H1 (cell line): Measurements from ENCODE around the gene AGBL4. TPM values are rescaled to one million over a fixed set of nuclear protein-coding genes. Genes with fewer than 3 reads are reported as not detected.

Experiments used
- CTCF ChIA-PET: fragments of 300-600 bp; sonication (Branson Sonifier 250); formaldehyde crosslinking; loops from one replicate; lab custom pipeline; 2021; ENCODE audit not compliant: partially characterized antibody; lab: Charles Lee
- POLR2A ChIA-PET: fragments of 300-600 bp; sonication (Branson Sonifier 250); formaldehyde crosslinking; loops from one replicate; lab custom pipeline; 2021; ENCODE audit warnings: inconsistent platforms; ENCODE audit not compliant: partially characterized antibody; lab: Charles Lee
- DNase-seq, 2 experiments: peaks; one replicate each; pipeline versions ENCODE4 v3.0.0 to v3.0.0-alpha.2; 2010 to 2022; ENCODE audit warnings: low spot score in 2 of 2, low read depth in 1 of 2, mixed read lengths in 1 of 2
- FAIRE-seq: peaks from 2 replicates; lab custom pipeline; 2011; peaks lifted over from hg19 to GRCh38; lab: Jason Lieb, UNC
- H2AFZ ChIP-seq: 2 replicates; pipeline ENCODE4 v1.8.1; 2012; ENCODE audit warnings: low read length, inconsistent platforms
- H2AK5ac ChIP-seq: 2 replicates; pipeline ENCODE4 v1.6.1; 2013; ENCODE audit warnings: low read depth, low read length
- H2BK120ac ChIP-seq: replicated peaks from 2 replicates; pipeline ENCODE3; 2013; ENCODE audit warnings: low read depth, low read length, inconsistent platforms
- H2BK12ac ChIP-seq: 2 replicates; pipeline ENCODE4 v1.6.1; 2013; ENCODE audit warnings: low read depth, low read length
- H2BK15ac ChIP-seq: 2 replicates; pipeline ENCODE4 v1.6.1; 2013; ENCODE audit warnings: low read length
- H2BK20ac ChIP-seq: 2 replicates; pipeline ENCODE4 v1.6.1; 2013; ENCODE audit warnings: low read length
- H2BK5ac ChIP-seq: 2 replicates; pipeline ENCODE4 v1.6.1; 2013; ENCODE audit warnings: low read depth, low read length
- H3K14ac ChIP-seq: 2 replicates; pipeline ENCODE4 v1.6.1; 2013; ENCODE audit warnings: inconsistent platforms; ENCODE audit not compliant: insufficient read length
- H3K18ac ChIP-seq: 2 replicates; pipeline ENCODE4 v1.6.1; 2013; ENCODE audit warnings: low read length; ENCODE audit errors: extremely low read depth
- H3K23ac ChIP-seq: 2 replicates; pipeline ENCODE4 v1.6.1; 2013; ENCODE audit warnings: inconsistent platforms; ENCODE audit not compliant: insufficient read length
- H3K23me2 ChIP-seq: 2 replicates; pipeline ENCODE4 v1.6.1; 2013; ENCODE audit warnings: low read depth, low read length
- H3K27ac ChIP-seq: 2 replicates; pipeline ENCODE4 v1.6.1; 2011; ENCODE audit warnings: low read depth, low read length, inconsistent platforms
- H3K27me3 ChIP-seq, 4 experiments: replicated peaks in 1 of 4; 1 replicate in 1 of 4; 2 replicates in 3 of 4; pipeline versions ENCODE4 v1.6.1 to v1.8.1; 2011 to 2013; ENCODE audit warnings: low read length in 3 of 4, mild to moderate bottlenecking in 3 of 4, inconsistent platforms in 2 of 4, mixed read lengths in 2 of 4, moderate library complexity in 1 of 4; ENCODE audit not compliant: control insufficient read depth in 3 of 4, insufficient read depth in 3 of 4; ENCODE audit errors: extremely low read depth in 1 of 4
- H3K36me3 ChIP-seq, 4 experiments: 2 replicates each; pipeline versions ENCODE4 v1.6.1 to v1.8.1; 2011 to 2013; ENCODE audit warnings: mild to moderate bottlenecking in 4 of 4, low read length in 3 of 4, moderate library complexity in 2 of 4, control low read depth in 1 of 4, inconsistent platforms in 1 of 4; ENCODE audit not compliant: insufficient read depth in 4 of 4, control insufficient read depth in 2 of 4
- H3K4ac ChIP-seq: replicated peaks from 2 replicates; pipeline ENCODE3; 2013; ENCODE audit warnings: low read length, low read depth, mixed read lengths, inconsistent platforms; ENCODE audit not compliant: insufficient read length
- H3K4me1 ChIP-seq, 4 experiments: replicated peaks in 1 of 4; 1 replicate in 1 of 4; 2 replicates in 3 of 4; pipeline versions ENCODE4 v1.6.1 to v1.8.1; 2011 to 2013; ENCODE audit warnings: low read length in 3 of 4, inconsistent platforms in 2 of 4, mixed read lengths in 1 of 4; ENCODE audit not compliant: insufficient read depth in 4 of 4, control insufficient read depth in 3 of 4
- H3K4me2 ChIP-seq, 2 experiments: 2 replicates each; pipeline versions ENCODE4 v1.6.1 to v1.8.1; 2011 to 2013; ENCODE audit warnings: low read depth in 2 of 2, low read length in 2 of 2, control low read depth in 1 of 2, inconsistent platforms in 1 of 2, mild to moderate bottlenecking in 1 of 2; ENCODE audit not compliant: insufficient read depth in 1 of 2
- H3K4me3 ChIP-seq, 4 experiments: fragments of 200-600, 300-600 bp in 1 of 4; sonication (generic), shearing (Covaris generic), sonication (Bioruptor Twin) in 1 of 4; 2 replicates each; pipeline versions ENCODE4 v1.5.1 to v1.8.1; 2011 to 2016; ENCODE audit warnings: low read length in 4 of 4, low read depth in 3 of 4, control low read depth in 2 of 4, inconsistent platforms in 2 of 4, mild to moderate bottlenecking in 2 of 4, mixed read lengths in 1 of 4, moderate library complexity in 1 of 4; ENCODE audit not compliant: insufficient read depth in 2 of 4; ENCODE audit errors: extremely low read depth in 1 of 4
- H3K56ac ChIP-seq: replicated peaks from 2 replicates; pipeline ENCODE3; 2013; ENCODE audit warnings: low read depth, mild to moderate bottlenecking, mixed read lengths, low read length, inconsistent platforms; ENCODE audit not compliant: insufficient read length
- H3K79me1 ChIP-seq: 2 replicates; pipeline ENCODE4 v1.6.1; 2013; ENCODE audit warnings: low read depth, low read length, control low read depth
- H3K79me2 ChIP-seq, 2 experiments: 2 replicates each; pipeline versions ENCODE4 v1.6.1 to v1.8.1; 2012 to 2013; ENCODE audit warnings: low read length in 2 of 2, mild to moderate bottlenecking in 2 of 2, inconsistent platforms in 1 of 2; ENCODE audit not compliant: insufficient read depth in 2 of 2, control insufficient read depth in 1 of 2
- H3K9ac ChIP-seq, 4 experiments: replicated peaks in 1 of 4; 1 replicate in 1 of 4; 2 replicates in 3 of 4; pipeline versions ENCODE4 v1.6.1 to v1.8.1; 2011 to 2013; ENCODE audit warnings: low read depth in 3 of 4, low read length in 3 of 4, control low read depth in 2 of 4, mild to moderate bottlenecking in 2 of 4, moderate library complexity in 2 of 4, inconsistent platforms in 1 of 4; ENCODE audit errors: extremely low read depth in 1 of 4
- H3K9me3 ChIP-seq, 2 experiments: 2 replicates each; pipeline versions ENCODE4 v1.6.1 to v1.8.1; 2012 to 2013; ENCODE audit warnings: mild to moderate bottlenecking in 2 of 2, moderate library complexity in 2 of 2, control low read depth in 1 of 2, inconsistent platforms in 1 of 2, low read depth in 1 of 2, low read length in 1 of 2, mixed read lengths in 1 of 2; ENCODE audit not compliant: insufficient read depth in 2 of 2
- H4K20me1 ChIP-seq, 2 experiments: replicated peaks in 1 of 2; 2 replicates each; pipeline versions ENCODE3 to v1.8.1; 2011 to 2013; ENCODE audit warnings: inconsistent platforms in 2 of 2, low read length in 2 of 2, mild to moderate bottlenecking in 1 of 2; ENCODE audit not compliant: insufficient read depth in 2 of 2, control insufficient read depth in 1 of 2
- H4K5ac ChIP-seq: 2 replicates; pipeline ENCODE4 v1.6.1; 2013; ENCODE audit warnings: low read length, low read depth, mixed read lengths, inconsistent platforms; ENCODE audit not compliant: insufficient read length
- H4K8ac ChIP-seq: 2 replicates; pipeline ENCODE4 v1.8.0; 2013; ENCODE audit warnings: mild to moderate bottlenecking, moderate library complexity, low read length, inconsistent platforms; ENCODE audit not compliant: insufficient read depth; ENCODE audit errors: extremely low read depth
- H4K91ac ChIP-seq: replicated peaks from 2 replicates; pipeline ENCODE3; 2013; ENCODE audit warnings: low read length, mixed read lengths, inconsistent platforms; ENCODE audit not compliant: insufficient read length
- CTBP2 ChIP-seq: IDR thresholded peaks from 2 replicates; pipeline ENCODE4 v1.7.0; 2011; ENCODE audit warnings: borderline replicate concordance, mild to moderate bottlenecking, moderate library complexity, mixed read lengths, low read length; ENCODE audit not compliant: insufficient read depth, insufficient read length
- EGR1 ChIP-seq: IDR thresholded peaks from 2 replicates; pipeline ENCODE4 v1.6.1; 2011; ENCODE audit warnings: low read depth, low read length, borderline replicate concordance
- HDAC6 ChIP-seq: IDR thresholded peaks from one replicate; pipeline ENCODE4 v1.7.1; 2012; ENCODE audit warnings: low read depth, mild to moderate bottlenecking, inconsistent platforms, low read length, moderate library complexity
- SRF ChIP-seq: IDR thresholded peaks from 2 replicates; pipeline ENCODE4 v1.6.1; 2011; ENCODE audit warnings: mild to moderate bottlenecking, low read depth, low read length, moderate library complexity
- SUZ12 ChIP-seq: fragments of 200-600 bp; sonication (generic); IDR thresholded peaks from 2 replicates; pipeline ENCODE4 v1.6.1; 2012; ENCODE audit warnings: mild to moderate bottlenecking, inconsistent platforms, low read length, moderate library complexity, mixed read lengths
- TAF1 ChIP-seq: IDR thresholded peaks from 2 replicates; pipeline ENCODE4 v1.6.1; 2011; ENCODE audit warnings: mild to moderate bottlenecking, low read depth, low read length
- ZNF274 ChIP-seq: IDR thresholded peaks from 2 replicates; pipeline ENCODE4 v1.7.0; 2012; ENCODE audit warnings: low read length, borderline replicate concordance; ENCODE audit errors: extremely low read depth
- WGBS, 2 experiments: shearing (Covaris generic) in 1 of 2; methylation state at CpG; one replicate each; pipeline versions ENCODE4 v1.1.6 to v1.1.7; 2013 to 2015; ENCODE audit warnings: low lambda C conversion rate in 2 of 2, mixed read lengths in 2 of 2, inconsistent platforms in 1 of 2, low coverage in 1 of 2, missing lambda C conversion rate in 1 of 2; ENCODE audit not compliant: insufficient replicate concordance in 2 of 2, insufficient coverage in 1 of 2, insufficient read length in 1 of 2; ENCODE audit errors: extremely low coverage in 1 of 2, missing lambda C conversion rate in 1 of 2; 5-methylcytosine and 5-hydroxymethylcytosine counted together
- polyA plus RNA-seq, 7 experiments: library from polyadenylated mRNA; depleted of rRNA in 3 of 7; stranded (reverse) in 5 of 7; unstranded in 2 of 7; fragments of >200 nt in 5 of 7; fragments of 200-250 nt in 2 of 7; gene quantifications; 1 replicate in 5 of 7; 2 replicates in 1 of 7; 4 replicates in 1 of 7; pipeline versions ENCODE4 v1.2.1 to v1.2.3, GENCODE V29; 2011 to 2013; ENCODE audit warnings: missing spikeins in 2 of 7, mixed read lengths in 2 of 7
- total RNA-seq: library from RNA; stranded (reverse); fragmentation: NEBNext Ultra II Directional; extraction: Animal tissue kit (Norgen Biotek cat#: 25700); gene quantifications from 2 replicates; pipeline ENCODE4 v1.2.1, GENCODE V29; 2021
- TF ChIP-seq, protein P1 (sequence below): IDR thresholded peaks from 2 replicates; pipeline ENCODE4 v1.6.1; 2012; ENCODE audit warnings: low read length, inconsistent platforms

AGBL4 gene
- total and polyA plus RNA-seq, 2 of the 8 experiments (the other 6 are each of a cell fraction or from before 2014, with no cell fraction given): 0.41 to 0.45 TPM

DNA sequence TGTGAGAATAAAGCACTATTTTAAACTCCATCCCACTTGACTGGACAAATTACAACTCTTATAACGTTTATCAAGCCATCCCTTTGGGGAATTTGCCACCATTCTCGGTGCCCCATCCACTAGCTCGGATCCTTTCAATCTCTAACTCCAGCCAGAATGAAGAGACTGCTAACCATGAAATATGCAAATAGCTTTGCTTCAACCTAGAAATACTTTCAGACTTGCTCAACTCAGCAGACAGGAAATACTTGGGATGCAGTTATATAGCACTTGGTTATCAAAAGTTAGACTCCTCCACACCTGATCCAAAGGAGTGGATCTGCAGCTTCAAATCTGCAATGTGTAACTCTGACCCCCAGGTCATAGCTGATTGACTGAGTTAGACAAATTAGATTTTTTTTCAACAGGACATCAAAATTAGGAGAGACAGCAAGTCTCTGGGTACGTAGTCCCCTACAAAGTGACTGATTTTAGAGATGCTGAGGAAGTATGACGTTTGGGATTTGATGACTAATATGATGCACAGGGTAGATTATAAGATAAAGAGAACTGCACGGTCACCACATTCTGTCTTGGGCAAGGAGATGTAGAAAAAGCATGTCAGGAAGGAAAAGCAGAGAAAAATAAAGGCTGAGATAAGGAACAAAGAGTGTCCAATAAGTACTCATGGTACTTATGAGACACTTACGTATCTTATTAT is 496.0 kb downstream of the AGBL4 start:
- H3K4ac ChIP-seq: no peak overlapping the region
- no peak overlapping the region for H2BK12ac ChIP-seq
- no peaks in the 10 kb centered on the region for H3K4me1 ChIP-seq
- no peak overlapping the region for H2BK120ac ChIP-seq
- ChIA-PET POLR2A (no interaction called here), CTCF (no interaction called here)
- H3K23me2 ChIP-seq: no peaks in the 10 kb centered on the region
- no peak overlapping the region for H3K14ac ChIP-seq
- no peaks in the 10 kb centered on the region for H3K79me1 ChIP-seq
- no peaks in the 10 kb centered on the region for H4K20me1 ChIP-seq
- H3K9ac ChIP-seq: no peak overlapping the region
- no peak overlapping the region for H3K18ac ChIP-seq
- H2BK15ac ChIP-seq: no peak overlapping the region
- no peak overlapping the region for H3K27ac ChIP-seq
- no peak overlapping the region for H2BK20ac ChIP-seq
- DNase-seq (no peak), FAIRE-seq (no peak)
- WGBS, 2 experiments: 63% methylated on average over 7 of the region's 7 CpGs; no CpG with 5 or more reads in 1 of the 2 experiments
- H2BK5ac ChIP-seq: no peak overlapping the region
- H3K4me3 ChIP-seq: no peak overlapping the region
- no peak overlapping the region for H4K8ac ChIP-seq
- H3K23ac ChIP-seq: no peak overlapping the region
- no peaks in the 10 kb centered on the region for H3K27me3 ChIP-seq
- H3K79me2 ChIP-seq: no peaks in the 10 kb centered on the region
- no peak overlapping the region for H4K5ac ChIP-seq
- no peak overlapping the region for H2AFZ ChIP-seq
- no peak overlapping the region for H3K4me2 ChIP-seq
- no peak overlapping the region for H2AK5ac ChIP-seq
- H4K91ac ChIP-seq: no peak overlapping the region
- H3K9me3 ChIP-seq: peaks cover 56 to 73% of the 10 kb centered on the region in 2 experiments
- no peaks in the 10 kb centered on the region for H3K36me3 ChIP-seq
- TF ChIP-seq HDAC6: no peak
- TF ChIP-seq CTBP2: no peak
- no peak for TF ChIP-seq SUZ12
- no peak for TF ChIP-seq TAF1
- no peak for TF ChIP-seq SRF
- TF ChIP-seq, protein P1, sequence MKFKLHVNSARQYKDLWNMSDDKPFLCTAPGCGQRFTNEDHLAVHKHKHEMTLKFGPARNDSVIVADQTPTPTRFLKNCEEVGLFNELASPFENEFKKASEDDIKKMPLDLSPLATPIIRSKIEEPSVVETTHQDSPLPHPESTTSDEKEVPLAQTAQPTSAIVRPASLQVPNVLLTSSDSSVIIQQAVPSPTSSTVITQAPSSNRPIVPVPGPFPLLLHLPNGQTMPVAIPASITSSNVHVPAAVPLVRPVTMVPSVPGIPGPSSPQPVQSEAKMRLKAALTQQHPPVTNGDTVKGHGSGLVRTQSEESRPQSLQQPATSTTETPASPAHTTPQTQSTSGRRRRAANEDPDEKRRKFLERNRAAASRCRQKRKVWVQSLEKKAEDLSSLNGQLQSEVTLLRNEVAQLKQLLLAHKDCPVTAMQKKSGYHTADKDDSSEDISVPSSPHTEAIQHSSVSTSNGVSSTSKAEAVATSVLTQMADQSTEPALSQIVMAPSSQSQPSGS: no peak
- TF ChIP-seq ZNF274: no peak
- TF ChIP-seq EGR1: no peak
- no peak overlapping the region for H3K56ac ChIP-seq
